Astrocyte of the spinal cord (primary cell): ENCODE data around the gene ADORA3.

Experiments
- DNase-seq: peaks from one replicate; pipeline ENCODE4 v3.0.0; 2011; ENCODE audit warnings: low read depth, low spot score
- H3K4me3 ChIP-seq: 2 replicates; pipeline ENCODE4 v1.5.1; 2011; ENCODE audit warnings: low read depth, mild to moderate bottlenecking, low read length, moderate library complexity
- in situ Hi-C: cut with HindIII; loops from 2 replicates; pipeline ENCODE4 v1.10.0; 2017; ENCODE audit warnings: low sequenced_read_pairs
- TF ChIP-seq, protein P1 (sequence below): IDR thresholded peaks from 2 replicates; pipeline ENCODE4 v1.5.1; 2012; ENCODE audit warnings: low read depth, mild to moderate bottlenecking, low read length, inconsistent platforms

ADORA3 gene

GRCh38 chr1:111486431-111486830 is 17.0 kb downstream of the ADORA3 start:
- in situ Hi-C loops = no loop called here

DNA sequence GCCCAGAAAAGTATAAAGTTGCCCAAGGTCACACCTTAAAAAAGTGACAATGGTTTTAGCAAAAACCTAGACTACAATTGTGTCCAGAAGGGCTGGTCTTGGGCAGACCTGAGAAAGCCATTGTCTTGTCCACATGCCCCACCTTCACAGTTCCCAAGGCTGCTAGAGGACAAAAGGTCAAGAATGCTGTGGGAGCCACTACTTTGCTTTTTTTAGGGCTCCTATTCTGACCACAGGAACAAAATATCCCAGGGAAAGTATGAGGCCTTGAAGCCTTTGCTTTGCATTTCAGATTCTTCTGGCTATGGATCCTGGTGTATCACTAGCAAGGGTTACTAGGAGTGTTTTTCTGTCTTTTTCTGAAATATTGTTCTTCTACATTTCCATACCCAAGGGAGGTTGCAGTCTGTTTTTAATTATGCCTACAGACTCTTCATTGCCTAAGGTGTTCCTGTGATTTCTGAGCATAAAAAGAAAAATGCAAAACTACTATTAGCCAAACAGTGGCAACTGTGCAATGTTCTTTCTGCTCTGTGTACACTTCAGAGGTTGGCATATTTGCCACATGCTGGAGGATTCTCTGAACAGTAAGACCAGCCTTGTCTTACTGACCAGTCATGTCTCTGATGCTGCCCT is 18.9 kb downstream of the ADORA3 start:
- TF ChIP-seq, protein P1, sequence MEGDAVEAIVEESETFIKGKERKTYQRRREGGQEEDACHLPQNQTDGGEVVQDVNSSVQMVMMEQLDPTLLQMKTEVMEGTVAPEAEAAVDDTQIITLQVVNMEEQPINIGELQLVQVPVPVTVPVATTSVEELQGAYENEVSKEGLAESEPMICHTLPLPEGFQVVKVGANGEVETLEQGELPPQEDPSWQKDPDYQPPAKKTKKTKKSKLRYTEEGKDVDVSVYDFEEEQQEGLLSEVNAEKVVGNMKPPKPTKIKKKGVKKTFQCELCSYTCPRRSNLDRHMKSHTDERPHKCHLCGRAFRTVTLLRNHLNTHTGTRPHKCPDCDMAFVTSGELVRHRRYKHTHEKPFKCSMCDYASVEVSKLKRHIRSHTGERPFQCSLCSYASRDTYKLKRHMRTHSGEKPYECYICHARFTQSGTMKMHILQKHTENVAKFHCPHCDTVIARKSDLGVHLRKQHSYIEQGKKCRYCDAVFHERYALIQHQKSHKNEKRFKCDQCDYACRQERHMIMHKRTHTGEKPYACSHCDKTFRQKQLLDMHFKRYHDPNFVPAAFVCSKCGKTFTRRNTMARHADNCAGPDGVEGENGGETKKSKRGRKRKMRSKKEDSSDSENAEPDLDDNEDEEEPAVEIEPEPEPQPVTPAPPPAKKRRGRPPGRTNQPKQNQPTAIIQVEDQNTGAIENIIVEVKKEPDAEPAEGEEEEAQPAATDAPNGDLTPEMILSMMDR = no peak
- DNase-seq = no peak
- no peak overlapping the region for H3K4me3 ChIP-seq
- in situ Hi-C loops = no loop called here

More at GRCh38 chr1:111486431-111486830, 17.0 kb downstream of the ADORA3 start:
- TF ChIP-seq, protein P1 = no peak
- no peak for DNase-seq
- no peak overlapping the region for H3K4me3 ChIP-seq

GRCh38 chr1:111483876-111484275 is 19.6 kb downstream of the ADORA3 start:
- H3K4me3 ChIP-seq = no peak overlapping the region
- in situ Hi-C loops = no loop called here
- TF ChIP-seq, protein P1 = no peak
- DNase-seq = no peak

GRCh38 chr1:111483166-111483565 is 20.3 kb downstream of the ADORA3 start:
- no peak for DNase-seq
- TF ChIP-seq, protein P1 = no peak
- no peak overlapping the region for H3K4me3 ChIP-seq
- in situ Hi-C loops = no loop called here

DNA sequence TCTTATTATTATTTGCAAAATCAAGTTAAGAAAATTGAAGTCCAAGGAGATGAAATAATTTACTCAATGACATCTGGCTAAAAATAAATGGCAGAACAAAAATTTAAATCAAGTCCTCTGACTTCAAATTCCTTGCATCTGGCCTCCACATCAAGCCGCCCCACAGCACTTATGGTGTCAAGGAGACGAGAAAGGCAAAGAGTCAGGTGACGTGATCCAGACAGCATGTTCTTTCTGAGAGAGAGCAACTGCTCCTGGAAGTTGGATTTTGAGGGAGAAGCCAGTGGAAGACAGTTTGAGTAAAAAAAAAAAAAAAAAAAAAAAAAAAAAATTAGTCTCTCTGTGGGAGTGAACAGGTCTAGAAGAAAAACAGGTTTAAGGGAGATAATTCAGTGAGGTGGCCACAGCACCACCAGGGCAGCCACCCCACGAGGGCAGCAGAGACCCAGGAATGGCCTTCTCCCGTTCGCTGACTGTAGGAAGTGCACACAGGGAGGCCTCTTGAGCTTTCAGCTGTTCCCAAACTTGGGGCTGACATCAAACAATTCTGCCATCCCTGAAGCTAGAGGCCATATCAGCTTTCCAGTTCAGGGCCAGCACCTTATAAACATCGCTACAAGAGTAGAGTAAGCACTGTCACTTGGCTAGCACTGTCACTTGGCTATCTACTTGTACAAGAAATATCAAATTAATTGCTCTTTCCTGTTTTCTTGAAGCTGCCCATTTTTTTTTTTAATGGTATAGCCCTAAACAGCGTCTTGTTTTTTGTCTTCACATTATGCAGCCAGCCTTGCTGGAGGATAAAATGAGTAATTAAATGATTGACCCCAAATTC is 21.8 kb downstream of the ADORA3 start:
- DNase-seq = peak; percentile 46
- TF ChIP-seq, protein P1 = peak; percentile 72
- in situ Hi-C loops = no loop called here
- no peak overlapping the region for H3K4me3 ChIP-seq

DNA sequence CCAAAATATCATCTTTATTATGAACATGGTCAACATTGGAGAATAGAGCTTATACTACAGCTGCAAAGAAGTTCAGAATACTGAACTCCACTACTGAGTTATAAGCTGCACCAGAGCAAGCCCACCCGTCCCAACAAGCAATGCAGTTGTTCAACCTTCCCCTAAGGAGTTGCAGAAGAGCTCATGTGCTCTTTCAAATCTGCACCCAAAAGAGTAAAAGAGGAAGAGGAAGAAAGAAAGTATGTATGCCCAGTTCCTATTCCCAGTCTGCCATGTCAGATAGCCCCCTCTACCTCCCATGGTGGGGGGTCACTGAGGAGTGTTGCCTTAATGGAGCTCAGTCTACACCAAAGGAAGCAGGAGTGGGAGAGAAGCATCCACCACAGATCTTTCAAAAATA is 22.8 kb downstream of the ADORA3 start:
- TF ChIP-seq, protein P1 = no peak
- in situ Hi-C loops = no loop called here
- no peak for DNase-seq
- no peak overlapping the region for H3K4me3 ChIP-seq
